Measurements from ENCODE around the gene TMEM238.
"Not testable (repeated sequence)": the region's sequence is repeated elsewhere in the genome, so short reads cannot be mapped to it uniquely, and the experiment has no call there.

Gene TMEM238

DNA sequence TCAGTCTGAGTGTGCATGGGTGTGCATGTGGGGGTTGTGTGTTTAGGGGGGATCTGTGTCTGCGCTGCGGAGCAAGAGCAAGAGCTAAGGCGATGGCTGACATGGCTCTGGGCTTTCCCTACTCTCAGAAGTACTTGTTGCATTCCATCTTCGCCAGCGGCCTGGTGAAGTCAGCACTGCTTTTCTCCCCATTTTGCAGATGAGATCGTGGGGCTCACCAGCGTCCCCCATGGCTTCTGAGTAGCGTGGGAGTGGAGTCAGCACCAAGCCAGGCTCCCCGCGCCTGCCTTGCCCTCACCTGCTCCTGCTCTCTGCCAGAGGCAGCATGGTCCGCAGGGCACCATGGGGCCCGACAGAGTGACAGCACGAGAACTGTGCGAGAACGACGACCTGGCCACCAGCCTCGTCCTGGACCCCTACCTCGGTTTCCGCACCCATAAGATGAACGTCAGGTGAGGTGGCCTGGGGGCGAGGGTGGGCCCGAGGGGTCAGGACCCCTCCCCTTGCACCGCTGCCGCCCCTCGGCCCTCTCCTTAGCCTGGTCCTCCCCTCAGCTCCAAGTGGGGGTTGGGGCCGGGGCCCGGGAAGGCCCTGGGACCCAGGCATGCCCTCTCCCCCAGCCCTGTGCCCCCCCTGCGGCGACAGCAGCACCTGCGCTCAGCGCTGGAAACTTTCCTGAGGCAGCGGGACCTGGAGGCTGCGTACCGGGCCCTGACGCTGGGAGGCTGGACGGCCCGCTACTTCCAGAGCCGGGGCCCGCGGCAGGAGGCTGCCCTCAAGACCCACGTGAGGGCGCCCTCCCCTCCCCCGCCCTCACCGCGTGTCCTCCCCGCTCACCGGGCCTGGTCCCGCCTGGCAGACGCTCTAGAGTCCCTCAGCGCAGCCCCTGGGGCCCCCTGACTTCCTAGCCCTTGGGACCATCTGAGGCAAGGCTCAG is 42.2 kb downstream of the TMEM238 start:
- in situ Hi-C loops (cut with MboI; ENCODE audit: low sequenced_read_pairs), result no loop called here

GRCh38 chr19:55341171-55341588 is 42.9 kb downstream of the TMEM238 start:
- in situ Hi-C loops (cut with MboI; ENCODE audit: low sequenced_read_pairs), result no loop called here

DNA sequence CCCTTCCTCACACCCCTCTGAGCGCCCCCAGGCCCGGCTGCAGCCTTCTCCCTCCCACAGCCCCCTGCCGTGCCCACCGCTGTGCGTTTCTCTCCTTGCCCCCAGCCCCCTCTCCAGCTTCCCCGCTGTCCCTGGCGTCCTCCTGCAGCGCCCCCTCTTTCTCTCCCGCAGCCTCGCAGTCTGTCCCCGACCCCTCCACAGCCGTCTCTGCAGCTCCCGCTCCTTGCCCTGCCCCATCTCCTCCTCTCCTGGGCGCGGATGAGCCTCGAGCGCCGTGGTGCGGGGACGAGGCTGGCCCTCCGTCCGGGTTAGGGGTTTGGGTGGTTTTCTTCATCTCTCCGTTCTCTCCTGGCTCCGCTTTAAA is 43.3 kb downstream of the TMEM238 start:
- in situ Hi-C loops (cut with MboI; ENCODE audit: low sequenced_read_pairs), result no loop called here

- in situ Hi-C loops (cut with MboI; ENCODE audit: low sequenced_read_pairs), result no loop called here
Observed at GRCh38 chr19:55339889-55340783, 44.0 kb downstream of the TMEM238 start.

DNA sequence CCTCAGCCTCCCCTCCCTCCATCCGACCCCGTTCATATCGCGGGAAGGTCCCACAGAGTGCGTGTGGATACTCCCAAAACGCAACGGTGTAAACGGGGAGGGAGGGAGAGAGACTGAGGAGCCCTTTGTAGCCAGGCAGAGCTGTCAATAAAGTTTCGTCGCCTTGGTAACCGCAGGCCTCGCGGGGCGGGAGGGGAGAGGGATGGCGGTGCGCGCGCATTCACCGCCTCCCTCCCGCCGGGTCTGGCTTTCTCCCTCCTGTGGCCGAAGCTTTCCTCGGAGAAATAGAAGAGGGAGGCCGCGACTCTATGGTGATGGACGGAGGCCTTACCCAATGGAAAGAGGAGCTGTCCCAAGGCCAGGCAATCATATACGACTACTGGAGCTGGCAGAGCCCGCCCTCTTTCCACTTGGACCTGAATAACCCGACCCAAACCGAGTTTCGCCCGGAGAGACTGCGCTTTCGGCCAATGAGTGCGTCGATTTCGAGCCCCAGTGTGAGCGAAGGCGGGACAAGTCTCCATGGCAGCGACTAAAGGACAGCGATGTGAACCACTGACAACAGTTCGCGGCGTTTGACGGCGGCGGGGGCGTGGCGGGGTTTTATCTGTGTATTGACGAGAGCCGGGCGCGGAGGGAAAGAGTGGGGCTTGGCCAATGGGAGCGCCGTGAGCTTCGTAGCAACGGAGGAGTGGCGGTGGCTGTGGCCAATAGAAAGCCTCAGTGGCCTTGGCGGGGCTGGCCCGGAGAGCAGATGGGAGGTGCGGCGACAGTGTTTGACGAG is 44.8 kb downstream of the TMEM238 start, which contains the start of gene KMT5C:
Gene KMT5C (plus strand): TSS at position 772 of the 784 bp plus-strand sequence. CDS start 2,061 bp downstream, outside the sequence.
- in situ Hi-C loops (cut with MboI; ENCODE audit: low sequenced_read_pairs), result no loop called here

- in situ Hi-C loops (cut with MboI; ENCODE audit: low sequenced_read_pairs), result no loop called here
Observed at GRCh38 chr19:55336101-55336500, 48.0 kb downstream of the TMEM238 start.

- in situ Hi-C loops (cut with MboI; ENCODE audit: low sequenced_read_pairs), result no loop called here
Observed at GRCh38 chr19:55333870-55334269, 50.2 kb downstream of the TMEM238 start.

- in situ Hi-C loops (cut with MboI; ENCODE audit: low sequenced_read_pairs), result not testable (repeated sequence)
Observed at GRCh38 chr19:55329791-55330190, 54.3 kb downstream of the TMEM238 start.
